SK-MEL-5 (cell line): ENCODE results near the gene GLIS1. TPM values are rescaled to one million over a fixed set of nuclear protein-coding genes. Genes with fewer than 3 reads are reported as not detected.

Source experiments
- DNase-seq: peaks from one replicate; pipeline ENCODE4 v3.0.0-alpha.2; 2016; ENCODE audit warnings: low read depth, low spot score
- in situ Hi-C: cut with HindIII; loops from 2 replicates; pipeline ENCODE4 v1.10.0; 2016; ENCODE audit warnings: low sequenced_read_pairs, high pct_unique_total_duplicates, low pct_unique_long_range_greater_than_20kb
- total RNA-seq: library from RNA; depleted of rRNA; stranded (reverse); fragments of >200 nt; shearing (Covaris generic); gene quantifications from 2 replicates; pipeline ENCODE4 v1.2.3, GENCODE V29; 2014

Gene GLIS1
- total RNA-seq, 1 experiment from 2014 or later = 0.16 TPM

- in situ Hi-C loops = no loop called here
- no peak for DNase-seq
These were observed 162.6 kb downstream of the GLIS1 start for GRCh38 chr1:53576381-53576801.

- in situ Hi-C loops = no loop called here
- no peak for DNase-seq
These were observed 163.0 kb downstream of the GLIS1 start for GRCh38 chr1:53575955-53576320.

GRCh38 chr1:53575141-53575954, 163.6 kb downstream of the GLIS1 start:
- in situ Hi-C loops = no loop called here
- no peak for DNase-seq

- in situ Hi-C loops = no loop called here
These were observed 164.3 kb downstream of the GLIS1 start for GRCh38 chr1:53574621-53575020.

GRCh38 chr1:53573931-53574330, 165.0 kb downstream of the GLIS1 start:
- in situ Hi-C loops = no loop called here
- DNase-seq = no peak

More at GRCh38 chr1:53574621-53575020, 164.3 kb downstream of the GLIS1 start:
- DNase-seq = no peak

- no peak for DNase-seq
- in situ Hi-C loops = no loop called here
These were observed 165.4 kb downstream of the GLIS1 start for GRCh38 chr1:53573522-53573921.

GRCh38 chr1:53572815-53573173, 166.2 kb downstream of the GLIS1 start:
- no peak for DNase-seq
- in situ Hi-C loops = no loop called here

GRCh38 chr1:53572065-53572814, 166.7 kb downstream of the GLIS1 start:
- in situ Hi-C loops = no loop called here
- peak; percentile 27 for DNase-seq

GRCh38 chr1:53568540-53568939, 170.4 kb downstream of the GLIS1 start:
- in situ Hi-C loops = no loop called here
- DNase-seq = no peak

- in situ Hi-C loops = no loop called here
- DNase-seq = no peak
These were observed 171.1 kb downstream of the GLIS1 start for GRCh38 chr1:53567851-53568250.

- no peak for DNase-seq
- in situ Hi-C loops = no loop called here
These were observed 171.5 kb downstream of the GLIS1 start for GRCh38 chr1:53567450-53567849.

GRCh38 chr1:53563611-53564010, 175.4 kb downstream of the GLIS1 start:
- DNase-seq = no peak
- in situ Hi-C loops = no loop called here

- in situ Hi-C loops = no loop called here
- no peak for DNase-seq
These were observed 176.0 kb downstream of the GLIS1 start for GRCh38 chr1:53562981-53563379.

- in situ Hi-C loops = no loop called here
- no peak for DNase-seq
These were observed 176.5 kb downstream of the GLIS1 start for GRCh38 chr1:53562291-53562980.

- no peak for DNase-seq
- in situ Hi-C loops = no loop called here
These were observed 177.4 kb downstream of the GLIS1 start for GRCh38 chr1:53561503-53562105.

GRCh38 chr1:53560581-53561502, 178.1 kb downstream of the GLIS1 start:
- in situ Hi-C loops = no loop called here
- DNase-seq = no peak
